IPS-18c (cell line): ENCODE results near the gene ADGRF5.

ENCODE experiments used
- H3K4me3 ChIP-seq: 2 replicates; pipeline ENCODE4 v1.7.0; 2013; ENCODE audit warnings: low read depth, mild to moderate bottlenecking, low read length, moderate library complexity; ENCODE audit not compliant: insufficient read depth
- H3K9me3 ChIP-seq: one replicate; pipeline ENCODE4 v1.6.1; 2013; ENCODE audit warnings: mild to moderate bottlenecking, low read length, moderate library complexity; ENCODE audit not compliant: control insufficient read depth, insufficient read depth

ADGRF5 gene

DNA sequence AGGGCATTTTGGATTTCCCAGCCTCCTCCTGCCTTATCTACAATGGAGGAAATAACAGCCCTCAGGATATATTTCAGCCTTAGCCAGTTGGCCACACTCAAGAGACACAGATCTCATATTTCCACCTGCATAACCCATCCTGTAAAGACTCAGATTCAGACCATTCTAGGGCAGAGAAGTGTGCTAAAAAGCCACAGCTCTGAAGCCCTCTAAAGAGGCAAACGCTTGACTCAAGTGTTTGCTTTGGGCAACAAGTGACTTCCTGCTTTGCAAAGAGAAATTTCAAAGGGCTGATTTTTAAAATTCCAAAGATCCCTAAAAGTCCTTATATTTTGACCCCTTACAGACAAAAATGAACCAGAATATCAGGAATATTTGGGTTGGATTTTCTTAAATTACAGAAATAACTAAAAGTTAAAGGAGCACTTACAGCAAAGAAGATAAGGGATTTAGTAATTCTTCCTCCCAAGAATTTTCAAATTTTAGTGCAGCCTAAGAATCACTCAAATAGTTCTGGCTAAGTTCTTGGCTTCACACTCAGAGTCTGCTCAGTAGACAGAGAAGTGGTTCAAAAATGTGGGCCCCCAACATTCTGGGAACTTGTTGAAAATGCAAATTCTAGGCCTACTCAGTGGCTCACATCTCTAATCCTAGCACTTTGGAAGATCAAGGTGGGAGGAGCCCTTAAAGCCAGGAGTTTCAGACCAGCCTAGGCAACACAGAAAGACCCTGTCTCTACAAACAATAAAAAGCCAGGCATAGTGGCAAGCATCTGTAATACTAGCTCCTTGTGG is 18.9 kb upstream of the ADGRF5 start:
- Histone ChIP-seq H3K4me3 (no peak overlapping the region), H3K9me3 (no peaks in the 10 kb centered on the region)

DNA sequence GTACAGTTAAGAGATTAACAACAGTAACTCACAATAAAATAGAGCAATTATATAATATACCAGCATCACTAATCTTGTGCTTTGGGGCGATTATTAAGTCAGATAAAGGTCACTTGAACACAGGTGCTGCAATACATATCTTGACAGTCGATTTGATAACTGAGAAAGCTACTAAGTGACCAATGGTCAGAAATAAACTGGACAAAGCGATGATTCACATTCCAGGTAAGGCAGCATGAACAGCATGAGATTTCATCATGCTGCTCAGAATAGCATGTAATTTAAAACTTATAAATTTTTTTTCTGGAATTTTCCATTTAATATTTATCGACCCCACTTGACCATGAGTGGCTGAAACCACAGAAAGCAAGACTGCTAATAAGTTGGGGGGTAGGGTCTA is 15.9 kb upstream of the ADGRF5 start:
- Histone ChIP-seq H3K4me3 (no peak overlapping the region), H3K9me3 (no peaks in the 10 kb centered on the region)

DNA sequence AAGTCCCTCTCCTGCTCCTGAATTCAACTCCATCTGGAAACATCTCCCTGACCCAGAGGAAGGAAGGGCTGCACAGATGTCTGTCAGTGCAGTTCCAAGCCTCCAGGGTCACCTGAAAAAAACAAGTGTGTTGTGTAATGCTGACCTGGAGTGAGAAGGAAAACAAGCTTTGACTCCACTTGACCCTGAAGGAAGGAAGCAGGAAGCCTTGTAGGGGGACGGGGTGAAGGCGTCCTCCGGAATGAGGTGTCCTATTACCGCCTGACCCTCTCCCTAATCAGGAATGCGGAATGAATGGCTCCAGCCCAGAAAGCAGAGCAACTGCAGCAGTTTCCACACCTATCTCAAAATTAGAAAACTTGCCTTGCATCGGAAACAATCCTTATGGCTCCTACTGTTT is 13.9 kb upstream of the ADGRF5 start:
- Histone ChIP-seq H3K4me3 (no peak overlapping the region), H3K9me3 (no peaks in the 10 kb centered on the region)

DNA sequence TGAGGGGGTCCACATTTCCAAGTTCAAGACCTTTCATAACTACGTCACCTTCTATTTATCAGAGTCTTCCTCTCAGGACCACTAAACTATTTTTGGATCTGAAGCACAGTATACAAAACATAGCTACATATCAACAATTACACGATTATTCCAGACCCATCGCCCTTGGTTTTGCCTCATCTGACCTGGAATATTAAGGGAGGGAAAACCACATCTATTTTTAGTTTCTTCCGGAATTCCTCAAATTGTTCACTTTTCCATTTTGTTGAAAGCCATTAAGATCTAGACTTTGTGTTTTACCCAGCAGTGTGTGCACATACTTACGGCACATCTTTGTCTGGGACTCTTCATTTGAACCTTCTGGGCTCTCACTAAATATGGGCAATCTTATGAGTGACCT is 12.0 kb upstream of the ADGRF5 start:
- Histone ChIP-seq H3K9me3 (no peaks in the 10 kb centered on the region), H3K4me3 (no peak overlapping the region)

DNA sequence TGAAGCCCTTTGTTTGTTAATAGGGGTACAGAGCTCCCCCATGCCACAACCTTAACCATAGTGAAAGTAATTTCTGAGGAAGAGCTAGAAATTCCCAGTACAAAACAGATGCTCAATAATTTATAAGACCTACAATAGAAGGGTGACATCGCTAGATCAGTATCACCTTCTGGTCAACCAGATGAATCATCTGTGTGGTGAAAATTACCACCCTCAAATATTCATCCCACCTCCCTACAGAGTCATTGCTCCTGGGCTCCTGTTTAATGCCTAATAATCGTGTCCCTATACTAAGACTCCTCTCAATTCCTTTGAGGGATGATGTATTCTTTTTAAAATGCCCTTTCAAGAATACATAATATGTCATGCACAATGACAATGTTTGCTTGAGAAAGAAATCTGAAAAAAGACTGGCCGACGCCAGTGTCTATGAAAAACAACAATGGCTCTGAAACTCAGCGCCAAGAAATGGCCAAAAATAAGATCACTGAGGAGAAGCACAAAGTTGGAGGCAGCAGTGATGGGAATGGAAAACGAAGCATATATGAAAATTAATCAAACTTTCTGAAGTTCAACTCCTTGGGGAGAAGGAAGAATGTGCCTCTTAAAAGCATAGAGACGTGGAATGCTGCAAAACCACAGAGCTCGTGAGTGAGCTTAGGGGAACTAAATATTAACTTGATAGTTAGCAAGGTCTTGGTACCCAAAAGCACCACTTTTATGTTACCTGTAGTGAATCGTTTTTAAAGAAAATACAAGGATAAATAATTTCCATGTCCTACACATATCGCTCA is 11.0 kb upstream of the ADGRF5 start:
- no peaks in the 10 kb centered on the region for H3K9me3 ChIP-seq
- no peak overlapping the region for H3K4me3 ChIP-seq

DNA sequence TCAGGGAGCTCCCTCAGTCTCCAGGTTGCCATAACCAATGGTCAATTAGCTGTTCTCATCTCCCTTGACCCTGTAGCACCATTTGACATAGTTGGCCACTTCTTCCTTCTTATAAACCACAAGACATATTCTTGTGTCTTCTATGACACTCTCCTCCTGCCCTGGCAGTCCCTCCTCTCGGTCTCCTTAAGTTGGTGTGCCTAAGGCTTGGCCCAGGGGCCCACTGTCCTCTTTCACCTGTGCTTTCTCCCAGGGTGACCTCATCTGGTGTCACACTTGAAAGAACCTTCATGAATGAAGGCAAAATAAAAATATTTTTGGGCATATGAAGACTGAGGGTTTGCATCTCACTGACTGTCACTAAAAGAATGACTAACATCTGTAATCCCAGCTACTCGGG is 9.7 kb upstream of the ADGRF5 start:
- Histone ChIP-seq H3K4me3 (no peak overlapping the region), H3K9me3 (no peaks in the 10 kb centered on the region)

DNA sequence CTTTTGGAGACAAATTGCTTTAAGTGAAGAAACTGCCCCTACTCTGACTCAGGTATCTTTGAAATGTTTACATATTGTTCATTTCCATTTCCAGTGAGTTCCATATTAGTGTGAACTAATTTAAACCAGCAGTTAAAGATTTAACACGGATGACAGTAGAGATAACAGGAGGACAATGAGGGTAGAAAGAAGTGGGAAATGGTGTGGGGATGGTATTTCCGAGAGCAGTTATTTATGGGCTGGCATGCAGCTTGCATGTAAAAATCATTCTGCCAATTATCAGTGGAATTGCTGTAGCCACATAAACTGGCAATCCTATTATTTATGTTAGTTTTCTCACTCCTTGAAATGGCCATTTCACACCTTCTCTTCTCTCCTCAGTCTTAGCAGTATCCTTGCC is 8.6 kb upstream of the ADGRF5 start:
- H3K9me3 ChIP-seq = no peaks in the 10 kb centered on the region
- H3K4me3 ChIP-seq = no peak overlapping the region

DNA sequence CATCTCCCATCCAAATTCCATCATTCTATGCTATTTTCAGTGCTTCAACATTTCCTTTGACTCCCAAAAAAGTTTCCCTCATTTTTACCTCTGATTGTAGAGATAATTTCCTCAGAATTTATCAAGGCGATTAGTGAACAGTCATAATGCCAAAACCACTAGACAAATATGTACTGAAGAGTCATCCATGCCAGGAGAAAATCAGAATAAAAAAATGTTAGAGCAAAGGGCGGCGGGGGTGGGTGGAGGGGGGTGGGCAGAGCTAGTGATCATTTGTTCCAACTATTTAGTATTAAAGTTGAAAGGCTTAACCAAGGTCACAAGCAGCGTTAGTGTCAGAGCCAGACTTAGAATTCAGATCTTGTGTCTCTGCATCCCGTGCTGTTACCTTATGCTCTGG is 5.3 kb upstream of the ADGRF5 start:
- no peak overlapping the region for H3K4me3 ChIP-seq
- no peaks in the 10 kb centered on the region for H3K9me3 ChIP-seq

DNA sequence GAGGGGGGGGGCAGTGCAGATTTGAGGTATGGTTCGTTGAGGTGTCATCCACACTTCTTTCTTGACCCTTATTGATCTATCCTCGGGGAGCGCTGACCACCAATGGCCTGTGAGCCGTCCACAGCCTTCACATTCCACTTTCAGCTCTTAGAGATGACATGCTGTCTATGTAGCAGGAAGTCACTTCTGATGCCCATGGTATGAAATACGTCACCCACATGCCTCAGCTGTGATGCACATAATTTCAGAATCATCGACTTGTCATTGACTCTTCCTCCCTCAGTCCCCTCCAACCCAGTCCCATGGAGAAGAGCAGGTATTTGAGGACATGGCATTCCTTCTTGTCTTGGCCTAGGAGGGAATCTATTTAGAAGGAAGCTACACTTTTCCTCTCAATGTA is 4.7 kb upstream of the ADGRF5 start:
- Histone ChIP-seq H3K9me3 (no peaks in the 10 kb centered on the region), H3K4me3 (no peak overlapping the region)

DNA sequence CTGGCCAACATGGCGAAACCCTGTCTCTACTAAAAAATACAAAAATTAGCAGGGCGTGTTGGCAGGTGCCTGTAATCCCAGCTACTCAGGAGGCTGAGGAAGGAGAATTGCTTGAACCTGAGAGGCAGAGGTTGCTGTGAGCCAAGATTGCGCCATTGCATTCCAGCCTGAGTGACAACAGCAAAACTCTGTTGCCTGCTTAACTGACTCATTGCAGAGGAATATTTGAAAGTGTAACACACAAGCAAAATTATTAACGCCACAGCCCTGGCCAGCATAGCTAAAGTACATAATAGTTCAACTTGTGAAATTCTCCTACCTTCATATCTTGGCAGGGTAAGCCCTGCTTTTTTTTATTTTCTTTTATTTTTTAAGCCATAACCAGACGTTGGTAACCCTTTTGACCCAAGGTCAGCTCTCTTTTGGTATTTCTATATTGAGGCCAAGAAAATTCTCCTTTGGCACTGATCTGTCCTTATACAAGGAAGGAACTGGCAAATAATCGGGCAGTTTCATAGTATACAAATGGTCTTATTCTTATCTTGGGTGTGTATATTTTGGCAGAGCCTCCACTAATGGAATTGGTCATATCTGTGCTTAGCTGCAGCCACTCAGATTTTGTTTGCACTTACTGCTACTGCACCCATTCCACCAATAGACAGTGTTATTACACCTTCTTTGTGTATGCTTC is 4.0 kb upstream of the ADGRF5 start:
- Histone ChIP-seq H3K4me3 (no peak overlapping the region), H3K9me3 (no peaks in the 10 kb centered on the region)

DNA sequence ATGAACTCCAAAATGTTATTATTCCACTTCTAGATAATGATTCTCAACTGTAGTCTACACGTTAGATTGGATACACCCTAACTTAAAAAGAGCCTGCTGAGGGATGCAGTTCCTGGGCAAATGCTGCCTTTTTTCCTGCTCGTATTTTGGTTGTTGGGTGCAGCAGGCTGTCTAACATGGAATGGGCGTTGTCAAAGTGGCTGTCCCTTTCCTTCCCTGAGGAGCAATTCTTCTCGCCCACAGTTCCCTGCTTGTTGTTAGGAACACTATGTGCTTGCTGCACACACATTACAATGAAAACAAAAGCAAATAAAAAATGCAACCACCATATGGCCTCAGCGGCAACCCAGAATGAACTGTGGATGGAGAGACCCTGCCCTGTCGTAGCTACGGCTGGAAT is 1.7 kb upstream of the ADGRF5 start:
- H3K9me3 ChIP-seq = no peaks in the 10 kb centered on the region
- H3K4me3 ChIP-seq = no peak overlapping the region

DNA sequence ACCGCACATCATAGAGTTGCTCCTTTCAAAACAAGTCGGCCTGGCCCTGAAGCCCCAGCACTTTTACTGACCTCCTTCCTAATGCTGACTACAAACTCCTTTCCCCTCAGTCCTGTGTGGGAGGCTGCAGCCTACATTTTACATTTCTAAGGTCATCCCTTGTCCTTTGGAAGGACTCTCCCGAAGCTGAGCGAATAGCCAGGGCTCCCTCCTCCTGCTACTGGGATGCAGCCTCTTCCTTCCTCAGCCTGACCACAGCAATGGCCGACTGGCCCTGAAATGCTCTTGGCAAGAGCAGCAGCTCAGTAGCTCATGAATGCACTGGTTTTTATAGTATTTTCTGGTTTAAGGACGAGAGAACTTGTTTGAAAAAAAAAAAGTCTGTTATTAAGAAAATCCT is 679 bp downstream of the ADGRF5 start:
- H3K9me3 ChIP-seq = no peaks in the 10 kb centered on the region
- H3K4me3 ChIP-seq = no peak overlapping the region

DNA sequence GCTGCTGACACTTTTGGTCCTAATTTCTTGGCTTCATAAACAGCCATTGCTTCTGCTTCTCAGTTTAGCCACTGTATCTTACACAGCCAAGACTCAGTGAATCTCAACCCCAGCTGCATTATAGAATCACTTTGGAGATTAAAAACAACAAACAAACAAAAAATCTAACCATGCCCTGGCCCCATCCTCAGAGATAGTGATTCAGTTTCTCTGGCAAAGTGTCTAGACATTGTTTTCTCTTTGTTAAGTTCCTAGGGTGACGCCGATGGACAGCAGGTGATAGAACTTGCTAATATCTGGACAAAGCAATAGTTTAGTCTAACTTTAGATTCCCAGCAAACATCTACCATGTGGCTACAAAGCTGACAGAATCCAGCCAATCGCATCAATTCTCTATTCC is 2.9 kb downstream of the ADGRF5 start:
- H3K9me3 ChIP-seq = no peaks in the 10 kb centered on the region
- no peak overlapping the region for H3K4me3 ChIP-seq

DNA sequence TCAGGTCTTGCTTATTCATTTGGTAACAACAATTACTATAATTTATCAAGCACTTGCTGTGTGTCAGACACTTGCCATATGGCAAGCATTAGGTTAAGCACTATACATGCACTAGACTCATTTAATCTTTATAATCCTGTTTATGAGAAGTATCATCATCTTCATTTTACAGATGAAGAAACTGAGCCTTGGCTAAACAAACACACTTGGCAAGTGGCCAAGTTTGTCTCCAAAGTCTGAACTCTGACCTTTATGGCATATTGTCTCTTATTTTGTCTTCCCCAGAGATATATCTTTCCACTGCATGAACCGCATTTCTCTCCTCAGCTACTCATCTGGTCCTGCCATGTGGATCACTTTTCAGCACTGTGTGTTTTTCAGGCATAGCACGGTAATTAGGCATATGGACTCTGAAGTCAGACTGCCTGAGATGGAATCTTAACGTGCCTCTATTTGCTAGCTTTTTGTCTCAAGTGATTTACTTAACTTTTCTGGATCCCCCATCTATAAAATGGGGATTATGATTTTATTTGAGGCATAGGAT is 4.7 kb downstream of the ADGRF5 start:
- H3K9me3 ChIP-seq = no peaks in the 10 kb centered on the region
- no peak overlapping the region for H3K4me3 ChIP-seq

DNA sequence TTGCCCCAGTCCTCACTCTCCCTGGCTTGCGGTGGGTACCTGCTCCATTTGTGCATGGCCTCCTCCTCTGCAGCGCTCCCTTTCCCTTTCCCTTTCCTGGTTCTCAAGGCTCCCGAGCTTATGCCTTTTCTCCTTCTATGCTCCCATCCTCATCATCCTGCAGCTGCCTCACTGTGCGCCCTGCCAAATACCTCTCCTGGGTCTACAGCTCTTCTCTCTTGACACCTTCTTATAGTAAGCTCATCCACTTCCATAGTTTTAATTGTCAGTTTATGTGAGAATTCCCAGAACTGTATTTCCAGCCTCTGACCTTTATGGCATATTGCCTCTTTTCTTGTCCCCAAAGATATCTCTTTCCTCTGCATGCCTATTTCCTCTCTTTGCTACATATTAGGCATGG is 5.9 kb downstream of the ADGRF5 start:
- Histone ChIP-seq H3K4me3 (no peak overlapping the region), H3K9me3 (no peaks in the 10 kb centered on the region)

DNA sequence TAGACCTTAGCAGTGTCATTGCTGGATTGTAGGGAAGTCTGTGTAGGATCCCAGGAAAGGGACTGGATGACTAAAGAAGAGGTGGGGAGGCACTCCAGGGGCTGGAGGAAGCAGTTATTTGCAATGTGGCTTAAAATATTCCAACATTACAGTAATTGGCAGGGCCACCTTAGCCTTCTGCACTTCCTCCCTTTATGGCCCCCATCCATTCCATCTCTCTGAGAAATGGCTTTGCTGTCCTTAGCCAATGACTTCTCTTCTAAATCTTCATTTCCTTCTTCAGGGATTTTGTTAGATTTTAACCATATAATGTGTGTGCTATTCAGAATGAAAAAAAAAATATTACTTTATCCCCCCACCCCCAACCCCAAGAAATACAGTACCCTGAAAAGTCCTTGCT is 6.4 kb downstream of the ADGRF5 start:
- H3K4me3 ChIP-seq = no peak overlapping the region
- H3K9me3 ChIP-seq = no peaks in the 10 kb centered on the region

DNA sequence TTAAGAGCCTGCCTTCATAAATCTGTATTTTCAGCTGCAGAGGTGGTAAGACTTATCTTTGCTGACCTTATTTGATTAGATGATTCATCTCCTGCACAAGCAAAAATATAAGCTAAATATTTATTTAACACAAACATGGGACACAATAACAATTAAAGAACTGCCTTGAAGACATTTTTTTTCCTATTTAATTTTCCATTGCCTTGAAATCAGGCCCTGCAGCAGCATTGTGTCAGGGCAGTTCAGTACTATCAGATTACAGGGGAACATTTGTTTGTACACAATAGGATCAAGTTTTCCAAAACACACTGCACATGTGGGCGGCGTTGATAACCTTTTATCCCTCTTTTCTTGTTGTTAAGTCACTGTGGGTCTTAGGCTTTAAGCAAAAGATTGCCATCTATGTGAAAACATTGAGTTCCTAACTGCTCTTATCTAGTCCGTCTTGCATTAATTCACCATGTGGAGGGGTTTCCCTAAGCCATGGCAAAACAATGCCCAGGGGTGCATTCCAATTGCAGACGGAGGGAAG is 7.4 kb downstream of the ADGRF5 start:
- Histone ChIP-seq H3K9me3 (no peaks in the 10 kb centered on the region), H3K4me3 (no peak overlapping the region)

DNA sequence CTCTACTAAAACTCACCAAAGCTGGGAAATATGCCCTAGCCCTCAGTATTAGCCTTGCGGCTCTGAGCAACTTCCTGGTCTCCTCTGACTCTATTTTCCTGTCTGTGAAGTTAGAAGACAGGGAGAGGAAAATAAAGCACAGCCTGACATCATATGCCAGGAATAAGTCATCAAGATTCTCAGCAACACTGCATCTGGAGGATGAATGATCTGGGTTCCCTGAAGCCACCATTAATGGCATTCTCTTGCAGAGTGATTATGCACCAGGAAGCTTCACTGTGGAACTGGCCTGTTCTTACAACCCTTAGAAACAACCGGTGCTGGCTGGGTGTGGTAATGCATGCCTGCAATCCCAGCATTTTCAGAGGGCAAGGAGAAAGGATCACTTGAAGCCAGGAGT is 12.4 kb downstream of the ADGRF5 start:
- H3K9me3 ChIP-seq = no peaks in the 10 kb centered on the region
- H3K4me3 ChIP-seq = no peak overlapping the region
